Liver (tissue), 9 donors: ENCODE measurements around the gene ENDOG. TPM values are rescaled to one million over a fixed set of nuclear protein-coding genes. Genes with fewer than 3 reads are reported as not detected.
A peak's percentile ranks its signal among the peaks of the same experiment; 100 is the strongest.

Experiments
- DNase-seq: peaks from one replicate; pipeline ENCODE4 v3.0.0-alpha.2; 2017; ENCODE audit warnings: low spot score
- H3K27ac ChIP-seq, 2 donors: one replicate each; pipeline ENCODE4 v1.7.0; 2013; ENCODE audit warnings: inconsistent platforms in 2 of 2, low read length in 2 of 2, control low read depth in 1 of 2, low read depth in 1 of 2, mild to moderate bottlenecking in 1 of 2
- H3K27me3 ChIP-seq, 4 donors: one replicate each; pipeline versions ENCODE4 v1.6.1 to v1.7.0; 2013; ENCODE audit warnings: low read length in 3 of 4, inconsistent platforms in 1 of 4, mild to moderate bottlenecking in 1 of 4, moderate library complexity in 1 of 4; ENCODE audit not compliant: control insufficient read depth in 4 of 4, insufficient read depth in 4 of 4
- H3K36me3 ChIP-seq, 4 donors: one replicate each; pipeline versions ENCODE4 v1.6.1 to v1.7.0; 2013; ENCODE audit warnings: low read length in 3 of 4, mild to moderate bottlenecking in 3 of 4, low read depth in 1 of 4, moderate library complexity in 1 of 4; ENCODE audit not compliant: control insufficient read depth in 4 of 4, insufficient read depth in 3 of 4
- H3K4me1 ChIP-seq, 4 donors: one replicate each; pipeline versions ENCODE4 v1.6.1 to v1.7.0; 2013; ENCODE audit warnings: low read length in 3 of 4, mild to moderate bottlenecking in 3 of 4, moderate library complexity in 1 of 4; ENCODE audit not compliant: control insufficient read depth in 4 of 4, insufficient read depth in 4 of 4
- H3K4me3 ChIP-seq, 3 donors: one replicate each; pipeline versions ENCODE4 v1.6.1 to v1.7.0; 2013; ENCODE audit warnings: low read length in 3 of 3, control low read depth in 1 of 3, low read depth in 1 of 3, mild to moderate bottlenecking in 1 of 3
- H3K9ac ChIP-seq, 2 donors: one replicate each; pipeline ENCODE4 v1.7.0; 2013; ENCODE audit warnings: low read length in 2 of 2, mild to moderate bottlenecking in 2 of 2, moderate library complexity in 2 of 2, control low read depth in 1 of 2, low read depth in 1 of 2
- H3K9me3 ChIP-seq, 4 donors: one replicate each; pipeline versions ENCODE4 v1.6.1 to v1.7.0; 2013; ENCODE audit warnings: low read length in 3 of 4; ENCODE audit not compliant: control insufficient read depth in 4 of 4
- ATF3 ChIP-seq: IDR thresholded peaks from 2 replicates; pipeline ENCODE4 v1.6.1; 2016; ENCODE audit warnings: antibody characterized with exemption
- CTCF ChIP-seq: fragments of 150-350 bp; IDR thresholded peaks from 2 replicates; pipeline ENCODE4 v1.5.1; 2017; ENCODE audit warnings: improper control_type of control experiment, low read depth, low read length; ENCODE audit not compliant: missing input control
- EGR1 ChIP-seq, 2 donors: IDR thresholded peaks; 2 replicates each; pipeline ENCODE4 v1.6.1; 2016 to 2018; ENCODE audit warnings: antibody characterized with exemption in 2 of 2, low read depth in 2 of 2
- FOXA1 ChIP-seq: IDR thresholded peaks from 2 replicates; pipeline ENCODE4 v1.6.1; 2016; ENCODE audit warnings: antibody characterized with exemption
- FOXA2 ChIP-seq: IDR thresholded peaks from 2 replicates; pipeline ENCODE4 v1.6.1; 2016; ENCODE audit warnings: antibody characterized with exemption
- GABPA ChIP-seq, 2 donors: IDR thresholded peaks in 1 of 2; conservative IDR thresholded peaks in 1 of 2; 2 replicates each; pipeline ENCODE4 v1.6.1; 2016; ENCODE audit warnings: antibody characterized with exemption in 2 of 2, mild to moderate bottlenecking in 1 of 2, moderate library complexity in 1 of 2
- HNF4A ChIP-seq, 2 donors: conservative IDR thresholded peaks; 2 replicates each; pipeline ENCODE4 v1.6.1; 2016; ENCODE audit warnings: antibody characterized with exemption in 2 of 2, mild to moderate bottlenecking in 2 of 2
- HNF4G ChIP-seq: IDR thresholded peaks from 2 replicates; pipeline ENCODE4 v1.6.1; 2016; ENCODE audit warnings: antibody characterized with exemption
- JUND ChIP-seq, 2 donors: IDR thresholded peaks; 2 replicates each; pipeline ENCODE4 v1.6.1; 2016; ENCODE audit warnings: antibody characterized with exemption in 2 of 2
- MAX ChIP-seq: IDR thresholded peaks from 2 replicates; pipeline ENCODE4 v1.6.1; 2016; ENCODE audit warnings: antibody characterized with exemption
- NR2F2 ChIP-seq: IDR thresholded peaks from 2 replicates; pipeline ENCODE4 v1.6.1; 2016; ENCODE audit warnings: antibody characterized with exemption
- RAD21 ChIP-seq, 2 donors: IDR thresholded peaks; 2 replicates each; pipeline ENCODE4 v1.6.1; 2016; ENCODE audit warnings: antibody characterized with exemption in 2 of 2, mild to moderate bottlenecking in 2 of 2
- REST ChIP-seq: IDR thresholded peaks from 2 replicates; pipeline ENCODE4 v1.6.1; 2016; ENCODE audit warnings: antibody characterized with exemption, mild to moderate bottlenecking
- RXRA ChIP-seq, 2 donors: IDR thresholded peaks; 2 replicates each; pipeline ENCODE4 v1.6.1; 2017 to 2018; ENCODE audit warnings: antibody characterized with exemption in 2 of 2, mild to moderate bottlenecking in 1 of 2
- SP1 ChIP-seq: IDR thresholded peaks from 2 replicates; pipeline ENCODE4 v1.6.1; 2018; ENCODE audit warnings: antibody characterized with exemption, mild to moderate bottlenecking
- TAF1 ChIP-seq: conservative IDR thresholded peaks from 2 replicates; pipeline ENCODE4 v1.6.1; 2016; ENCODE audit warnings: antibody characterized with exemption, mild to moderate bottlenecking
- YY1 ChIP-seq: IDR thresholded peaks from 2 replicates; pipeline ENCODE4 v1.6.1; 2016; ENCODE audit warnings: antibody characterized with exemption, mild to moderate bottlenecking
- ZBTB33 ChIP-seq: IDR thresholded peaks from 2 replicates; pipeline ENCODE4 v1.6.1; 2016; ENCODE audit warnings: antibody characterized with exemption
- WGBS: extraction: QIAGEN DNeasy Blood & Tissue Kit; methylation state at CpG from one replicate; pipeline ENCODE4 v1.1.7; 2013; 5-methylcytosine and 5-hydroxymethylcytosine counted together
- polyA plus RNA-seq, 2 donors: library from polyadenylated mRNA; stranded (reverse) in 1 of 2; unstranded in 1 of 2; fragments of 200-250 nt in 1 of 2; fragments of >200 nt in 1 of 2; fragmentation: Nextera tagmentation in 1 of 2; extraction: Ambion mirVana in 1 of 2; gene quantifications; one replicate each; pipeline versions ENCODE4 v1.2.1 to v1.2.3, GENCODE V29; 2013 to 2015
- total RNA-seq, 2 donors: library from RNA; depleted of rRNA; stranded (reverse); fragments of >200 nt; gene quantifications; one replicate each; pipeline ENCODE4 v1.2.3, GENCODE V29; 2014
- donor health status: healthy.
- donor health status: healthy.
- donor health status: healthy.
- donor health status: healthy.
- donor health status: healthy.

ENDOG gene
- total RNA-seq (10 to 100 TPM; 11.3 to 17.9 TPM), polyA plus RNA-seq (10 to 100 TPM; 12.2 to 25.0 TPM)

GRCh38 chr9:128818099-128818838, at the start of gene ENDOG:
Gene ENDOG, plus strand, starts transcription at chr9:128818500. Its CDS starts 185 bp downstream, at chr9:128818685.
- peaks cover 0 to 17% (median 6%) of the 10 kb centered on the region in 4 donors for H3K36me3 ChIP-seq
- under 1% methylated on average over 70 of the region's 70 CpGs for WGBS
- H3K9me3 ChIP-seq = no peaks in the 10 kb centered on the region
- peaks cover 9 to 24% (median 16%) of the 10 kb centered on the region in 4 donors for H3K4me1 ChIP-seq
- no peaks in the 10 kb centered on the region for H3K27me3 ChIP-seq
- TF ChIP-seq NR2F2 (peak; percentile 57), TAF1 (peak; percentile 76), YY1 (peak; percentile 93), ATF3 (no peak), CTCF (peak; percentile 99), RAD21 (IDR thresholded peaks at IDR 0.05) (peak; percentile 71 to 81), FOXA2 (no peak), MAX (no peak), ZBTB33 (no peak), SP1 (peak; percentile 67), HNF4G (no peak), FOXA1 (no peak), EGR1 (IDR thresholded peaks at IDR 0.05; ENCODE audit: low read depth in 2 of 2) (peak in 1 of 2 donors; percentile 14), HNF4A (conservative IDR thresholded peaks at IDR 0.05) (peak in 1 of 2 donors; percentile 10), GABPA (IDR thresholded peaks at IDR 0.05 in 1 of 2, conservative IDR thresholded peaks at IDR 0.05 in 1 of 2) (peak in 1 of 2 donors; percentile 46), RXRA (IDR thresholded peaks at IDR 0.05) (peak; percentile 57 to 63), JUND (IDR thresholded peaks at IDR 0.05) (no peak), REST (peak; percentile 65)
- peak within 1 kb of the TSS; percentile 37 to 86 (median 61) for H3K4me3 ChIP-seq
- H3K27ac ChIP-seq = peak within 1 kb of the TSS; percentile 59 to 69
- DNase-seq = peak; percentile 99
- H3K9ac ChIP-seq = peak within 1 kb of the TSS in 1 of 2 donors; percentile 56
